Osteoblast (primary cell): Measurements from ENCODE around the gene DNAH6. TPM values are rescaled to one million over a fixed set of nuclear protein-coding genes. Genes with fewer than 3 reads are reported as not detected.

Experiments used
- DNase-seq: peaks from one replicate; pipeline ENCODE4 v3.0.0; 2011; ENCODE audit warnings: low spot score, mixed read lengths; ENCODE audit not compliant: insufficient read length; ENCODE audit errors: missing footprints
- H2AFZ ChIP-seq: 2 replicates; pipeline ENCODE4 v1.6.0; 2011; ENCODE audit warnings: mild to moderate bottlenecking, low read length
- H3K27ac ChIP-seq: 2 replicates; pipeline ENCODE4 v1.5.1; 2011; ENCODE audit warnings: mild to moderate bottlenecking, low read depth, low read length, moderate library complexity
- H3K27me3 ChIP-seq: 2 replicates; pipeline ENCODE4 v1.6.0; 2012; ENCODE audit warnings: mild to moderate bottlenecking, control low read depth, inconsistent platforms, low read length, moderate library complexity; ENCODE audit not compliant: insufficient read depth
- H3K36me3 ChIP-seq: 2 replicates; pipeline ENCODE4 v1.5.1; 2011; ENCODE audit warnings: mild to moderate bottlenecking, low read length, control low read depth, moderate library complexity; ENCODE audit not compliant: insufficient read depth
- H3K4me1 ChIP-seq: 2 replicates; pipeline ENCODE4 v1.5.1; 2011; ENCODE audit warnings: mild to moderate bottlenecking, low read length, control low read depth, moderate library complexity; ENCODE audit not compliant: insufficient read depth
- H3K4me2 ChIP-seq: 2 replicates; pipeline ENCODE4 v1.6.0; 2011; ENCODE audit warnings: mild to moderate bottlenecking, low read length; ENCODE audit not compliant: insufficient read depth
- H3K4me3 ChIP-seq: fragments of 200-600 bp; sonication (generic); 3 replicates; pipeline ENCODE4 v1.5.1; 2012; ENCODE audit warnings: mild to moderate bottlenecking, low read length, inconsistent platforms; ENCODE audit not compliant: insufficient read depth
- H3K79me2 ChIP-seq: 2 replicates; pipeline ENCODE4 v1.6.0; 2012; ENCODE audit warnings: mild to moderate bottlenecking, low read length, control low read depth, inconsistent platforms; ENCODE audit not compliant: insufficient read depth
- H3K9me3 ChIP-seq: 2 replicates; pipeline ENCODE4 v1.5.1; 2011; ENCODE audit warnings: low read depth, low read length, control low read depth
- H4K20me1 ChIP-seq: 2 replicates; pipeline ENCODE4 v1.6.0; 2012; ENCODE audit warnings: mild to moderate bottlenecking, low read length, control low read depth; ENCODE audit not compliant: insufficient read depth
- total RNA-seq: library from RNA; depleted of rRNA; stranded (reverse); fragments of >200 nt; gene quantifications from 2 replicates; pipeline ENCODE4 v1.2.3, GENCODE V29; 2012
- TF ChIP-seq, protein P1 (sequence below): IDR thresholded peaks from 2 replicates; pipeline ENCODE4 v1.5.1; 2011; ENCODE audit warnings: mild to moderate bottlenecking, low read depth, low read length, moderate library complexity; ENCODE audit errors: extremely low read depth

The DNAH6 gene
- total RNA-seq, 1 donor = 0.36 TPM

DNA sequence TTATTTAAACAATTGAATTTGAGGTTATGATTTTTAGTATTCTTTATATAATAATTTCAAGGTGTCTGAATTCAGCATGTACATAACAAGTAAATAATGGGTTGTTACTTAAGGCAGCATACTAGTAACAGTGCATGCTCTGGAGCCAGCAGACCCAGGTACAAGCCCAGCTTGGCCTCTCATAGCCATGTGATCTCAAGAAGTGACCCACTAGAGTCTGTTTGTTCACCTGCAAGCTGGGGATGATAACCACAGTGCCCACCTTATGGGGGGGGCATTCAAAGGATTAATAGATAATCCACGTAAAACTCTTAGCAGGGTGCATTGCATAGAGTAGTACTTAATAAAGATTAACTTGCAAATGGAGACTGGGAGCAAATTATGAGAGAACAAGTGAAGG, 201.0 kb downstream of the DNAH6 start:
- H3K36me3 ChIP-seq = no peaks in the 10 kb centered on the region
- H3K79me2 ChIP-seq = no peaks in the 10 kb centered on the region
- no peak overlapping the region for H2AFZ ChIP-seq
- H3K27ac ChIP-seq = no peak overlapping the region
- H3K27me3 ChIP-seq = no peaks in the 10 kb centered on the region
- peaks cover 4% of the 10 kb centered on the region for H3K4me1 ChIP-seq
- H3K9me3 ChIP-seq = no peaks in the 10 kb centered on the region
- H4K20me1 ChIP-seq = no peaks in the 10 kb centered on the region
- no peak overlapping the region for H3K4me3 ChIP-seq
- H3K4me2 ChIP-seq = no peak overlapping the region
- DNase-seq = no peak
- TF ChIP-seq, protein P1, sequence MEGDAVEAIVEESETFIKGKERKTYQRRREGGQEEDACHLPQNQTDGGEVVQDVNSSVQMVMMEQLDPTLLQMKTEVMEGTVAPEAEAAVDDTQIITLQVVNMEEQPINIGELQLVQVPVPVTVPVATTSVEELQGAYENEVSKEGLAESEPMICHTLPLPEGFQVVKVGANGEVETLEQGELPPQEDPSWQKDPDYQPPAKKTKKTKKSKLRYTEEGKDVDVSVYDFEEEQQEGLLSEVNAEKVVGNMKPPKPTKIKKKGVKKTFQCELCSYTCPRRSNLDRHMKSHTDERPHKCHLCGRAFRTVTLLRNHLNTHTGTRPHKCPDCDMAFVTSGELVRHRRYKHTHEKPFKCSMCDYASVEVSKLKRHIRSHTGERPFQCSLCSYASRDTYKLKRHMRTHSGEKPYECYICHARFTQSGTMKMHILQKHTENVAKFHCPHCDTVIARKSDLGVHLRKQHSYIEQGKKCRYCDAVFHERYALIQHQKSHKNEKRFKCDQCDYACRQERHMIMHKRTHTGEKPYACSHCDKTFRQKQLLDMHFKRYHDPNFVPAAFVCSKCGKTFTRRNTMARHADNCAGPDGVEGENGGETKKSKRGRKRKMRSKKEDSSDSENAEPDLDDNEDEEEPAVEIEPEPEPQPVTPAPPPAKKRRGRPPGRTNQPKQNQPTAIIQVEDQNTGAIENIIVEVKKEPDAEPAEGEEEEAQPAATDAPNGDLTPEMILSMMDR = no peak

DNA sequence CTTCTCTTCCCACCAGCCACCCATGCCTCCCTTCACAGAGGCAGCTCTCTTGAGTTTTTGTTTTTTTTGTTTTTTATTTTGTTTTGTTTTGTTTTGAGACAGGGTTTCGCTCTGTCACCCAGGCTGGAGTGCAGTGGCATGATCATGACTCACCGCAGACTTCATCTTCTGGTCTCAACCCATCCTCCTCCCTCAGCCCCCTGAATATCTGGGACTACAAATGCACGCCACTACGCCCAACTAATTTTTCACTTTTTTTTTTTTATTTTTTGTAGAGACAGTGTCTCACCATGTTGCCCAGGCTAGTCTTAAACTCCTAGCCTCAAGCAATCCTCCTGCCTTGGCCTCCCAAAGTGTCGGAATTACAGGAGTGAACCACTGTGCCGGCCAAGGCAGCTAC, 203.1 kb downstream of the DNAH6 start:
- no peaks in the 10 kb centered on the region for H3K36me3 ChIP-seq
- no peak for DNase-seq
- no peaks in the 10 kb centered on the region for H3K27me3 ChIP-seq
- H3K4me3 ChIP-seq = no peak overlapping the region
- no peaks in the 10 kb centered on the region for H3K79me2 ChIP-seq
- no peak overlapping the region for H3K27ac ChIP-seq
- H3K4me2 ChIP-seq = no peak overlapping the region
- no peak overlapping the region for H2AFZ ChIP-seq
- H3K9me3 ChIP-seq = no peaks in the 10 kb centered on the region
- no peaks in the 10 kb centered on the region for H4K20me1 ChIP-seq
- H3K4me1 ChIP-seq = no peaks in the 10 kb centered on the region
- TF ChIP-seq, protein P1 = no peak

DNA sequence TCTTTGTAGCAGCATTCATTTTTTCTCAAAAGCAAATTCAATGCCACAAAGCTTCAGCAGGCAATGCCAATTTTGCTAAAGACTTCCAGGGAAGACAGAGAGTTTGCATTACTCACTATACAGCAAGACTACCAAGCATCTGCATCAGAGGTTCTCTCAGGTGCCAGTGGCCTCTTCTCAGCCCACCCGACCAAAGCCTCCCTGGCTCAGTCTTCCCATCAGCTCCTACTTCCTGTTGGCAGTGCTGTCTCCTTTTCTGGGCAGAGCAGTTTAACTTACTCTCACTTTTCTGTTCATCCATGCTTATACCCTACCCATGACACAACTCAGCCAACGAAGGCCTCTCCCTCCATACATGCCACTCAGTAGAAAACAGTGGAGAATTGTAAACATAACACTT, 207.5 kb downstream of the DNAH6 start:
- TF ChIP-seq, protein P1 = no peak

DNA sequence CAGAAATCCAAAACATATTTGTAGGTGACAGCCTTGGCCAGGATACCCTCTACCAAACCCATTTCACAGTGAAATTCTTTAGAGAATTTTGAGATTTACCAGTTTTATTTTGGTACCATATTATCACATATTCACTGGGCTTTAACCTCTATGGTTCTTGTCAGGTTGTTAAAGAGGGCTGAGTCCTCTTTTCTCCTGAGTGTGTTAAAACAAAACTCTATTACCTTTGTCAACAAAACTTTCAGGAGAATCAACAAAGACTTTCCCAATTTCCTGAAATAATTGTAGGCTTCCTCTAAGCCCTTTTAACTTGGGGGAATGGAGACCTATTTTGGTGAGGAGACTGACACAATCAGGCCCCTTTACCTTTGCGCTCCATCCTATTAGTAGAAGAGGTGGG, 209.4 kb downstream of the DNAH6 start:
- Histone ChIP-seq H3K9me3 (no peaks in the 10 kb centered on the region), H3K4me1 (no peaks in the 10 kb centered on the region), H3K36me3 (no peaks in the 10 kb centered on the region), H3K27me3 (no peaks in the 10 kb centered on the region), H3K4me3 (no peak overlapping the region), H4K20me1 (no peaks in the 10 kb centered on the region), H3K27ac (no peak overlapping the region), H3K4me2 (no peak overlapping the region), H2AFZ (no peak overlapping the region), H3K79me2 (no peaks in the 10 kb centered on the region)
- no peak for DNase-seq
- TF ChIP-seq, protein P1 = no peak

More for the DNA sequence above, 207.5 kb downstream of the DNAH6 start:
- H3K9me3 ChIP-seq = no peaks in the 10 kb centered on the region
- no peaks in the 10 kb centered on the region for H3K27me3 ChIP-seq
- no peak overlapping the region for H3K4me3 ChIP-seq
- no peaks in the 10 kb centered on the region for H3K36me3 ChIP-seq
- no peaks in the 10 kb centered on the region for H3K79me2 ChIP-seq
- no peak overlapping the region for H2AFZ ChIP-seq
- no peak overlapping the region for H3K27ac ChIP-seq
- H4K20me1 ChIP-seq = no peaks in the 10 kb centered on the region
- H3K4me2 ChIP-seq = no peak overlapping the region
- no peak for DNase-seq
- H3K4me1 ChIP-seq = no peaks in the 10 kb centered on the region
